Measurements from ENCODE around the gene ZNF277.

Gene ZNF277

GRCh38 chr7:112161253-112162141, 45.0 kb upstream of the ZNF277 start:
- no peak for TF ChIP-seq CTCF (IDR thresholded peaks at IDR 0.05; ENCODE audit: insufficient read depth, low read length, missing control alignments)
- CTCF ChIA-PET = no interaction called here

GRCh38 chr7:112162142-112162766, 44.2 kb upstream of the ZNF277 start:
- H3K4me3 ChIP-seq (ENCODE audit: low read depth, low read length) = no peak overlapping the region
- ChIA-PET CTCF (no interaction called here), POLR2A (no interaction called here)
- TF ChIP-seq CTCF (IDR thresholded peaks at IDR 0.05; ENCODE audit: insufficient read depth, low read length, missing control alignments) = no peak
- no peak for DNase-seq (ENCODE audit: low read depth, low spot score)

More at GRCh38 chr7:112161253-112162141, 45.0 kb upstream of the ZNF277 start:
- no peak overlapping the region for H3K4me3 ChIP-seq (ENCODE audit: low read depth, low read length)
- POLR2A ChIA-PET = no interaction called here
- DNase-seq (ENCODE audit: low read depth, low spot score) = no peak

GRCh38 chr7:112162784-112163506, 43.5 kb upstream of the ZNF277 start:
- H3K4me3 ChIP-seq (ENCODE audit: low read depth, low read length) = no peak overlapping the region
- ChIA-PET CTCF (interaction anchor here (0.7 kb wide), 1 partner anchor 310 kb away, joined by 3 read pairs; no protein-coding TSS in a partner anchor), POLR2A (no interaction called here)
- no peak for TF ChIP-seq CTCF (IDR thresholded peaks at IDR 0.05; ENCODE audit: insufficient read depth, low read length, missing control alignments)
- DNase-seq (ENCODE audit: low read depth, low spot score) = no peak

GRCh38 chr7:112167147-112167546, 39.3 kb upstream of the ZNF277 start:
- POLR2A ChIA-PET = no interaction called here
- no peak for TF ChIP-seq CTCF (IDR thresholded peaks at IDR 0.05; ENCODE audit: insufficient read depth, low read length, missing control alignments)
- no peak for DNase-seq (ENCODE audit: low read depth, low spot score)
- CTCF ChIA-PET = interaction anchor here (0.7 kb wide), 1 partner anchor 203 kb away, joined by 3 read pairs; no protein-coding TSS in a partner anchor
- H3K4me3 ChIP-seq (ENCODE audit: low read depth, low read length) = no peak overlapping the region

GRCh38 chr7:112168915-112169314, 37.6 kb upstream of the ZNF277 start:
- TF ChIP-seq CTCF (IDR thresholded peaks at IDR 0.05; ENCODE audit: insufficient read depth, low read length, missing control alignments) = no peak
- H3K4me3 ChIP-seq (ENCODE audit: low read depth, low read length) = no peak overlapping the region
- ChIA-PET POLR2A (no interaction called here), CTCF (interaction anchor here (0.9 kb wide), 1 partner anchor 13 kb away, joined by 3 read pairs; no protein-coding TSS in a partner anchor)
- DNase-seq (ENCODE audit: low read depth, low spot score) = no peak

- POLR2A ChIA-PET = no interaction called here
- no peak for DNase-seq (ENCODE audit: low read depth, low spot score)
- CTCF ChIA-PET = no interaction called here
- TF ChIP-seq CTCF (IDR thresholded peaks at IDR 0.05; ENCODE audit: insufficient read depth, low read length, missing control alignments) = no peak
- no peak overlapping the region for H3K4me3 ChIP-seq (ENCODE audit: low read depth, low read length)
Observed at GRCh38 chr7:112171673-112172072, 34.8 kb upstream of the ZNF277 start.
